HuH-7 (cell line): ENCODE results near the gene CCDC92.

Source experiments
- DNase-seq: peaks from one replicate; pipeline ENCODE4 v3.0.0; 2011; ENCODE audit warnings: low spot score

Gene CCDC92

GRCh38 chr12:123908884-123909725, 63.5 kb downstream of the CCDC92 start:
- no peak for DNase-seq

GRCh38 chr12:123907726-123908476, 64.7 kb downstream of the CCDC92 start:
- DNase-seq: no peak

DNA sequence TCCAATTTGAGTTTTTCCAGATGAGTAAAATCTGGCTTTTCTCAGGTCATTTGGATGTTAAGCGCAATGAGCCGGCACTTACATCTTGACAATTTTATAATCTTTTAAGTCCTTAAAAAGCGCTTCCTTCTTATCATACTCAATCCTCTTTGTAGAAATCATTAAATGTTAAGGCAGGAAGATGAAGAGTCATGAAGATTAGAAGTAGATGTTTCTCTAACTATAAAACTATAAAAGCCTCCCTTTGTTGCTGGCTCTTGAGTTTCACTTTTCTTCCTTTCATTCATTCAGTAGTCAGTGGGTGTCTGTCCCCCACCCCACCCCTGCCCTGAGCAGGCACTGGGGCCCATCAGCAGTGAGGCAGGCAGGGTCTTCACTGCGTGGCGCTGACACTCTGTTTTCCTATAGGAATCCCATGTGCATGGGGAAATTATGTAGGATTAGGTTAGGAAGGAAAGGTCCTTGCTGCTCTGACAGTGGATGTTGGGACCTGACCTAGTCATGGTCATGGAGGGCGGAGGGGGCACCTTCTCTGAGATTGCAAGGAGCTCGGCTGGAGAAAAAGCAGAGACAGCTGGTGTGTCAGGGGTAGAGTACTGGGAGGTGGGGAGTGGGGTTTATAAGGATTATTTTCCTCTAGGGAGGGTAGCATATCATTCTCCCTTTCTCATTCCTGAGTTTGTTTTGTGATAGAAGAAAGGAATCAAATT, 65.8 kb downstream of the CCDC92 start:
- DNase-seq: no peak

GRCh38 chr12:123905319-123905925, 67.2 kb downstream of the CCDC92 start:
- DNase-seq: peak; percentile 66

DNA sequence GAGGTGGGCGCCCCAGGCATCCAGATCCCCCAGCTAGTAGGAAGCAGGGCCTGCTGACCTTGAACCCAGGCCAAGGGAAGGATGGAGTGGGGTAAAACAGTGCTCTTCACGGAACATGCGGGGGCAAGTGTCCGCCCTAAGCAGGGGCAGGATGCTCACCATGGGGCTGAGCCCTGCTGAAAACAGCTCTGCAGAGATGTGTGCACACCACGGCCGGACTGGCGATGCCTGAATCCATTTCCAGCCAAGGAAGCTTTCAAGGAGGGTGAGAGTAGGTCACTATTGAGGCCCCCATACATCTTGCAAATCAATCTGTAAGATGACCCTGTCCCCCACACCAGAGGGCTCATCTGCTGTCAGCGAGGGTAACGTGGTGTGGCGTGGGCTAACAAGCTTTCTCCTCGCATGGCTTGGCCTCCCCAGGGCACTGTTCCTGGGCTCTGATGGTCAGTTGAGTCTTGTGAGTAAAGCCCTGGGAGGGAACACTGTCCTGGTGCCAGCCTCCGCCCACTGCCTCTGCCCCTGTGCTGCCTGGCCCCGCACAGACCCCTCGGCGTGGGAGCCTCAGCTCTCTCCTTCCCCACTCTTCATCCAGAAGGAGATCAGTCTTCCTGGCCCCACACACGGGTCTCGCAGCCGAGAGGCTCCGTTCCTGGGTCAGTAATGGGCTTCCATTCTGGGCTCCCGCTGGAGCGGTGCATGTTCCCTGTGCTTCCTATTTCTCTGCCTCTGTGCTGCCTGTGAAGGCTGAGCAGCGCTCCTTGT, 69.1 kb downstream of the CCDC92 start:
- no peak for DNase-seq

DNA sequence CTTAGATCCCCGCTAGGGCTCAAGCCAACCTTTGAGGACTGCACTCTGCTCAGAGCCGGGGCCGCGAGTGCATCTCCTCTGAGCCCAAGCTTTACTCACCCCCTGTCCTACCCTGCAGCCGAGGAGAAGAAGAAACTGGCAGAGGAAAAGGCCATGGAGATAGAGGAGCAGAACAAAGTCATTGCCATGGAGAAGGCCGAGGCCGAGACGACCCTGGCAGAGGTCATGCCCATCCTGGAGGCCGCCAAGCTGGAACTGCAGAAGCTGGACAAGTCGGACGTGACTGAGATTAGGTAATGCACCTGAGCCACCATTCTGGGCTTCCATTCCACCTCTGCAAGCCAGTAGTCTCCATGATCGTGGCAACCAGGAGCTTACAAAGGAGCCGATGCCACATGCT, 69.8 kb downstream of the CCDC92 start:
- DNase-seq: no peak

GRCh38 chr12:123900871-123901376, 71.7 kb downstream of the CCDC92 start:
- DNase-seq: no peak

DNA sequence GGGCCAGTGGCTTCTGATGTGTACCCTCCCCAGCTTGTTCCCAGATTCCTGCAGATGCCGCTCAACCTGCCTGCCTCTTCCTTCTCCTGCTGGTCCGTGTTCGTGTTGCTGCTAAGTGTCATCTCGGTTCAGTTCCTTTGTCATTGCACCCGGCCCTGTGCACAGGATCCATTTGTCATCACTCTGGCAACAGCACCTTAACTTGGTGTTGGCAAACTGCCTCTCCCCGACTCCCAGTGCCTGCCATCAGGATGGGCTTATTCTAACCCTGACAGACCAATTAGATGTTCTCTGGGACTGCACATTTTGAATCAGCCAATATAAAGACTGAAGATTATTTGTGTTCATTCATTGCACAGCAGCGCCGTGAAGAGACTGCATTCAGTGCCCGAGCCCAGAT, 73.3 kb downstream of the CCDC92 start:
- no peak for DNase-seq

DNA sequence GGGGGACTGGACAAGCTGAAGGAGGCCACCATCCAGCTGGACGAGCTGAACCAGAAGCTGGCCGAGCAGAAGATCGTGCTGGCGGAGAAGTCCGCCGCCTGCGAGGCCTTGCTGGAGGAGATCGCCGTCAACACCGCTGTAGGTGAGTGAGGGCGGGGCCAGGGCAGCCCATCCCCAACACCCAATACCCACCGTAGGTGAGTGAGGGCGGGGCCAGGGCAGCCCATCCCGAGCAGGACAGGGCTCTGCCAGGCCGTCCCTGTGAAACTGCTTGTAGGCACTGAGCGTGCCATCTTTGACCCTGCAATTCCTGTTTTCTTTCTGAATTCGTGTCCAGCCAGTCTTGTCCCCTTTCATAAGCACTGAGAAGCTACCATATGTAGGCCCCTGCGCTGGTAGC, 74.0 kb downstream of the CCDC92 start:
- DNase-seq: no peak

- DNase-seq: no peak
These were observed 75.4 kb downstream of the CCDC92 start for GRCh38 chr12:123897221-123897620.

DNA sequence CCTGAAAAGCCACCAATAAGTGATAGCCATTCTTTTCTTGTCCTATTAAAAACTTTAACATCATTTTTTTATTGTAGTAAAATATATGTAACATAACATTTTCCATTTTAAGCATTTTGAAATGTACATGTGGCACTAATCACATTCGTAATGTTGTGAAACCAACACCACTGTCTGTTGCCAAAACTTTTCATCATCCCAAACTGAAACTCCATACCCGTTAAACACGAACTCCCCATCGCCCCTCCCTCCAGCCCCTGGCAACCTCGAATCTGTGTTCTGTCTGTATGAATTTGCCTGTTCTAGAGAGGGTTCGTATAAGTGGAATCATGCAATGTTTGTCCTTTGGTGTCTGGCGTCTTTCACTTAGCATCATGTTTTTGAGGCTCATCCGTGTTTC, 75.9 kb downstream of the CCDC92 start:
- DNase-seq: no peak

DNA sequence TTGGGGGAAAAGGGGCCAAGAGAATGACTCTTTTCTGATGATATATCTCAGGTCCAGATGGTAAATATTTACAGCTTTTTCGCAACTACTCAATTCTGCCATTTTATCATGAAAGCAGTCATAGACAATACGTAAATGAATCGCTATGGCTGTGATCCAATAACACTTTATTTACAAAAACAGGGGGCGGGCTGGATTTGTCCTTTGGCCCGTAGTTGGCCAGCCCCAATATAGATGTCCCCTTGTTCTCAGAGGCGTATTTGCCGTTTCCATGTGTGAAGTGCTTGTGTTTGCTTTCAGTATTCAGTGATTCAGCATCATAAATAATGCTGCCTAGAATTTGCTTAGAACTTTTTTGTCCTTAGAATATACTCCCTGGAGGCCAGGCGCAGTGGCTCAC, 77.2 kb downstream of the CCDC92 start:
- DNase-seq: no peak

- no peak for DNase-seq
These were observed 77.7 kb downstream of the CCDC92 start for GRCh38 chr12:123894823-123895345.

DNA sequence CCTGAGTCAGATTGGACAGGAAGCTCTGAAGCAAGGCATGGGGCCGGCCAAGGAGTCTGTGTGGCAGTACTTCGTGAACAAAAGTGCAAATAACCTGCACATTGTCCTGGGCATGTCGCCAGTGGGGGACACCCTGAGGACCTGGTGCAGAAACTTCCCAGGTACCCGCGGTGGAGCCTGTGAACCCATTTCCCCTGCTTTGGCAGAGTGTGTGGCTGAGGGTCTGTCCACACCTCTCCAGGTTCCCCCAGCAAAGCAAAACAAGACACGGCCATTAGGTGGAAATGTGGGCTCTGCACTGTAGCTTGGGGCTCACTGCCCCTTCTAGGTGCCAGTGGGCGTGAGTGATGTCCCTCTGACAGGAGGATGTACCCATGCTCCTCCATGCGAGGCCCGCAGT, 79.4 kb downstream of the CCDC92 start:
- DNase-seq: no peak

DNA sequence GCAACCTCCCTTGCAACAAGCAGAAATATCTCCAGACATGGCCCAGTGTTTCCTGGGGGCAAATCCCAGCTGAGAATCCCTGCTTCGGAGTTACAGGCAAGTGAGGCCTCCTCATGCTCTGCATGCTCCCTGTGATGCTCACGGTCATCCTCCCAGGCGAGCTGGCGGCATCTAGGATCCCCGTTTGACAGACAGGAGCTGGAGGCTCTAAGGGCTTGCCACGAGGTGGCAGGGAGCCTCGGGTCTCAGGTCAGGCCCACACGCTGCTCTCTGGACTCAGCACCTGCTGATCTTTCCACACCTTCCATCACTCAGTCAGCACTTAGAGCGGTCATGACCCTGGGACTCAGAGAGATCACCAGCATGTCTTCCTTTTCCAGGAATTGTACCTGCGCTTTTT, 79.8 kb downstream of the CCDC92 start:
- no peak for DNase-seq

DNA sequence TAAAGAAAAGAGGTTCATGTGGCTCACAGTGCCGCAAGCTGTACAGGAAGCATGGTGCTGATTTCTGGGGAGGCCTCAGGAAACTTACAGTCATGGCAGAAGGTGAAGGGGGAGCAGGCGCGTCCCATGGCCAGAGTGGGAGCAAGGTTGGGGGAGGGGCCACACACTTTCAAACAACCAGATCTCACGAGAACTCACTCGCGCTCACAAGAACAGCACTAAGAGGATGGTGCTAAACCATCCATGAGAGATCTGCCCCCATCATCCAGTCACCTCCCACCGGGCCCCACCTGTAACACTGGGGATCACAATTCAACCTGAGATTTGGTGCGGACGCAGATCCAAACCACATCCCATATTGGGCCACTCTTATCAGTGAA, 80.5 kb downstream of the CCDC92 start:
- no peak for DNase-seq

DNA sequence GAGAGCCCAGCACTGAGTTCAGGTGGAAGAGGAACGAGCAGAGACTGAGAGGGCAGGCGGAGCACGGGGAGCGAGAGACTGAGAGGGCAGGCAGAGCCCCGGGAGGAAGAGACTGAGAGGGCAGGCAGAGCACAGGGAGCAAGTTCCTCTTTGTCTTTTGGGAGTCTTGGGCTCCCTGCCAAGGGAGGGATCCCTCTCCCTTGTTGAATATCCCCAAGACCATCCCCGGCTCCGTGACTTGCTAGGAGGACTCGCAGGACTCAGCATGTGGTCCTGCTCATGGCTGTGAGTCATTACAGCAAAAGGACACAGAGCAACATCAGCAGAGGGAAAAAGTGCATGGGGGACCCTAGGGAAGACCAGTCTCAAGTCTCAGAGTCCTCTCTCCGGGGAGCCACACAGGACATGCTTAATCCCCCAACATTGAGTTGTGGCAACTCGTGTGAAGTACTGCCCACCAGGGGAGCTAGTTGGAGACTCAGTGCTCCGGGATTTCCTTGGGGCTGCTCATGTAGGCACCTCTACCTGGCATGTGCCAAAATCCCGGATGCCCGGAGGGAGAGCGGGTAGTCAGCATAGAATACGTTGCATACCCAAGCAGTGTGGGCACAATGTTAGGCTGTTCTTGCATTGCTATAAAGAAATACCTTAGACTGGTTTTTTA, 81.0 kb downstream of the CCDC92 start:
- no peak for DNase-seq

- DNase-seq: no peak
These were observed 81.6 kb downstream of the CCDC92 start for GRCh38 chr12:123891011-123891410.

GRCh38 chr12:123890536-123890902, 82.1 kb downstream of the CCDC92 start:
- DNase-seq: no peak

DNA sequence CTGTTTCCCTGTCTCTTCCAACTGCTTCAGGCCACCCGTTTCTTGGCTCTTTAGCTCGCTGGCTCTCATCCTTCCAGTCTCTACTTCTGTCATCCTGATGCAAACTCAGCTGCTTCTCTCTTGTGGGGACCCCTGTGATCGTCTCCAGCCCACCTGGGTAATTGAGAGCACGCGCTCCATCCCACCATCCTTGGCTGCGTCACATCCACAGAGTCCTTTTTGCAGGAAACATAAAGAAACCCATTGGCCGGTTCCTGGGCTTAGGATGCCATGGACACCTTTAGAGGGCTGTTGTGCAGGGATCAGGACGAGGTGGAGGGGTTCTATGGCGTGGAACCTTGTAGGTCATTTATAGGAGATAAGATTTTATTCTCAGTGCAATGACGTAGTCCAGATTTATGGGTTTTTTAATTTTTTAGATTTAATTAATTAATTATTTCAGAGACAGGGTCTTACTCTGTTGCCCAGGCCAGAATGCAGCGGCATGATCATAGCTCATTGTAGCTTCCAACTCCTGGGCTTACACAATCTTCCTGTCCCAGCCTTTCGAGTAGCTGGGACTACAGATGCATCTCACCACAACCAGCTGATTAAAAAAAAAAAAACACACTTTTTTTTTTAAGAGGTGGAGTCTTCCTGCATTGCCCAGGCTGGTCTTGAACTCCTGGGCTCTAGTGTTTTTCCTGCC, 82.6 kb downstream of the CCDC92 start:
- DNase-seq: no peak
